Activated naive CD8-positive, alpha-beta T cell (primary cell): ENCODE measurements around the gene TMEM131.
A peak's percentile ranks its signal among the peaks of the same experiment; 100 is the strongest.
"Not testable (repeated sequence)": the region's sequence is repeated elsewhere in the genome, so short reads cannot be mapped to it uniquely, and the experiment has no call there.

Experiments
- H3K27ac Mint-ChIP-seq: one replicate; pipeline ENCODE4 v1.8.0; 2021; ENCODE audit warnings: mixed read lengths
- H3K27me3 Mint-ChIP-seq: one replicate; pipeline ENCODE4 v1.8.0; 2021; ENCODE audit warnings: mixed read lengths
- H3K36me3 Mint-ChIP-seq: one replicate; pipeline ENCODE4 v1.8.0; 2021; ENCODE audit warnings: mixed read lengths
- H3K4me1 Mint-ChIP-seq: one replicate; pipeline ENCODE4 v1.8.0; 2021; ENCODE audit warnings: low read depth, mixed read lengths
- H3K4me3 Mint-ChIP-seq: one replicate; pipeline ENCODE4 v1.8.0; 2021; ENCODE audit warnings: mild to moderate bottlenecking, mixed read lengths
- H3K9me3 Mint-ChIP-seq: one replicate; pipeline ENCODE4 v1.8.0; 2021; ENCODE audit warnings: low read depth, mixed read lengths

The TMEM131 gene

DNA sequence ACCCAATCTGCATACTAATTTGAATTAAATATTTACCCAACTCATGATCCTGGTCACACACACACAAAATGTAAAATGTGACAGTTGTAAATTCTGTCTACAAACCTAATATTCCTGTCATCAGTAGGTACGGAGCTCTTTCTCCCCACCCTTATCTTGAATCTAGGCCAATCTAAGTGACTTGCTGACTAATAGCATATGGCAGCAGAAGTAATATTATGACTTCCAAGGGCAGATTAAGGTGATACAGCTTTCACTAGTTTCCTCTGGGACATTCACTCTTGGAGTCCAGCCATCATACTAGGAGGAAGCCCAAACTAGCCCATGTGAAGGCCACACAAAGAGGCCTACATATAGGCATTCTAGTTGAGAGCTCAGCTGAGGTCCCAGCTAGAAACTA is 89.4 kb downstream of the TMEM131 start:
- H3K9me3 Mint-ChIP-seq = no peaks in the 10 kb centered on the region
- peaks cover 18% of the 10 kb centered on the region for H3K4me1 Mint-ChIP-seq
- no peak overlapping the region for H3K27ac Mint-ChIP-seq
- H3K4me3 Mint-ChIP-seq = no peak overlapping the region
- peaks cover 45% of the 10 kb centered on the region for H3K36me3 Mint-ChIP-seq
- H3K27me3 Mint-ChIP-seq = no peaks in the 10 kb centered on the region

DNA sequence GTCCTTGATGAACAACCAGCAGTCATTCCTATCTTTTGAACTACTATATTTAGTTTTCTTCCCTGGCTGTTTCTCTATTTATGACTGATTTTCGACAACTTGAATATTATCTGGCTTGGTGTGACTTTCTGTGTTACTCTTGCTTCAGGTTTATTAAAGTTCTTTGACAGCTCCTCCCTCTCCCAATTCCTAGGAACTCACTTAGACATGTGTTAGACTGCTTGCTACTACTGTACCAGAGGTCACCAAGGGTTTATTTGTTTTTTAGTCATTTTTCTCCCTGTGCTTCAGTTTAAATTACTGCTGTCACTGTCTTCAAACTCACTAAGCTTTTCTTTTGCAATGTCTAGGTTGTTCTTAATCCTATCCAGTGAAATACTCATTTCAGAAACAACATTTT is 90.5 kb downstream of the TMEM131 start:
- H3K9me3 Mint-ChIP-seq = no peaks in the 10 kb centered on the region
- H3K36me3 Mint-ChIP-seq = peaks cover 45% of the 10 kb centered on the region
- H3K4me1 Mint-ChIP-seq = peaks cover 9% of the 10 kb centered on the region
- no peak overlapping the region for H3K27ac Mint-ChIP-seq
- H3K4me3 Mint-ChIP-seq = no peak overlapping the region
- H3K27me3 Mint-ChIP-seq = no peaks in the 10 kb centered on the region

DNA sequence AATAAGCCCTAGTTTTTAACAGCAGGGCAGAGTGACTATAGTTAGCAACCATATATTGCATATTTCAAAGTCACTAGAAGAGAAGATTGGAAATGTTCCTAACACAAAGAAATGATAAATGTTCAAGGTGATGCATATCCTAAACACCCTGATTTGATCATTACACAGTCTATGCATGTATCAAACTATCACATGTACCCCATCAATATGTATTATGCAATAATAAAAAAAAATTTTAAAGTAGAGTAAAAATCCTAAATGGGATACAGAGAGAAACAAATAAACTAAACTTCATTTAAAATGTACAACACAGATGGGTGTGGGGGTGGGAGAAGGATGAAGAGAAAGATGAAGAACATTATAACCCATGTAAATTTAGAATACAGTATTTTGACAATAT is 93.9 kb downstream of the TMEM131 start:
- H3K4me3 Mint-ChIP-seq = no peak overlapping the region
- peaks cover 39% of the 10 kb centered on the region for H3K36me3 Mint-ChIP-seq
- H3K27ac Mint-ChIP-seq = no peak overlapping the region
- no peaks in the 10 kb centered on the region for H3K9me3 Mint-ChIP-seq
- H3K4me1 Mint-ChIP-seq = peaks cover 2% of the 10 kb centered on the region
- no peaks in the 10 kb centered on the region for H3K27me3 Mint-ChIP-seq

DNA sequence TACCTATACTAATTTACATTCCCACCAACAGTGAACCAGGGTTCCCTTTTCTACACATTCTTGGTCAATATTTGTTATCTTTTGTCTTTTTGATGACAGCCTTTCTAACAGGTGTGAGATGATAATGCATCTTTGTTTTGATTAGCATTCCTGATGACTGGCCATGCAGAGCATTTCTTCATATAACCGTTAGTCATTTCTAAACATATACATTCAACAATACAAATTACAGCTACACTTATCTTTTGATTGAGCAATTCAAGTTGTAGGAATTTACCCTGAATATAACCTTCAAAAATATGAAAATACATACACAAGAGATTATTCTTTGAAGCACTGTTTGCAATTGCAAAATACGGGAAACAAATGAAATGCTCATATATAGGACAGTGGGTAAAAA is 94.9 kb downstream of the TMEM131 start:
- Mint-ChIP-seq H3K4me1 (peaks cover 2% of the 10 kb centered on the region), H3K4me3 (no peak overlapping the region), H3K9me3 (peaks cover 3% of the 10 kb centered on the region), H3K27me3 (no peaks in the 10 kb centered on the region), H3K36me3 (peaks cover 41% of the 10 kb centered on the region), H3K27ac (no peak overlapping the region)

DNA sequence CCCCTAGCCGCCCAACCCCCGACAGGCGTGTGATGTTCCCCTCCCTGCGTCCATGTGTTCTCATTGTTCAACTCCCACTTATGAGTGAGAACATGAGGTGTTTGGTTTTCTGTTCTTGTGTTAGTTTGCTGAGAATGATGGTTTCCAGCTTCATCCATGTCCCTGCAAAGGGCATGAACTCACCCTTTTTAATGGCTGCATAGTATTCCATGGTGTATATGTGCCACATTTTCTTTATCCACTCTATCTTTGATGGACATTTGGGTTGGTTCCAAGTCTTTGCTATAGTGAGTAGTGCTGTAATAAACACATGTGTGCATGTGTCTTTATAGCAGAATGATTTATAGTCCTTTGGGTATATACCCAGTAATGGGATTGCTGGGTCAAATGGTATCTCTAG is 102.7 kb downstream of the TMEM131 start:
- not testable (repeated sequence) for H3K9me3 Mint-ChIP-seq, H3K27me3 Mint-ChIP-seq, H3K27ac Mint-ChIP-seq, H3K4me1 Mint-ChIP-seq, H3K4me3 Mint-ChIP-seq
- peaks cover 37% of the 10 kb centered on the region for H3K36me3 Mint-ChIP-seq

DNA sequence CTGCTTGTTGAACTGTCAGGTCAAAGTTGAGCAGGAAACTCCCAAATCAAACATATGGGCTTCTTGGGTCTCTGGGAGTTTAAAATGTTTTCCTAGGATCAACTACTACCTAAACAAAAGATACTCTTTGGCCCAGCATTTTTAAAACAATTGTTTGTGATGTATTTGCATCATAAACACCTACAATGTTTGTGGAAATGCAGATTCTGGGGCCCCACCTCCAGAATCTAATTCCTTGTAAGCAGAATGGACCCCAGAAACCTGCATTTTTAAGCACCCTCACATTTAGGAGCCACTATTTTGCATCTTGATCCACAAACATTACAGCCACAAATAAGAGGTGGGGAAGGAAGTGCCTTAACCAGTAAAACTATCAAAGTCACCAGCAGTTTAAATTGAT is 104.1 kb downstream of the TMEM131 start:
- H3K4me1 Mint-ChIP-seq = no peaks in the 10 kb centered on the region
- H3K4me3 Mint-ChIP-seq = no peak overlapping the region
- no peaks in the 10 kb centered on the region for H3K27me3 Mint-ChIP-seq
- peaks cover 43% of the 10 kb centered on the region for H3K36me3 Mint-ChIP-seq
- no peak overlapping the region for H3K27ac Mint-ChIP-seq
- H3K9me3 Mint-ChIP-seq = peaks cover 10% of the 10 kb centered on the region

DNA sequence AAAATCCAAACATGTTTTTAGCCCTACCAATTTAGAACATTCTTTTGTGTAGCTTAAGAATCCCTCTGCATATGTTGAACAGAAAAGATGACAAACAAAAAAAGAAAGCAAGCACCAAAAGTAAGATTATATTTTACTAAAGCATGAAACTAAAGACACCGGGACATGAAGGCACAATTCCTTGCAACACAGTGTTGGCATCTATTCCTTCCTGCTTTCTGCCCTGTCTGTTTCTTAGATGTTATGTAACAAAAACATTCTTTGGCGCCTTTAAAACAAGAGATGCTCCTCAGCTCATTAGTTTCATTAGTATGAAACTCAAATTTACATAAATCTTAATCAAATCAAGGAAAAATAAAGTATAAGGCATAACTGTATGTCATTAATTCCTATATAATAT is 106.6 kb downstream of the TMEM131 start:
- Mint-ChIP-seq H3K27me3 (no peaks in the 10 kb centered on the region), H3K9me3 (peaks cover 13% of the 10 kb centered on the region), H3K4me1 (peaks cover 1% of the 10 kb centered on the region), H3K4me3 (no peak overlapping the region), H3K36me3 (peaks cover 48% of the 10 kb centered on the region), H3K27ac (no peak overlapping the region)

DNA sequence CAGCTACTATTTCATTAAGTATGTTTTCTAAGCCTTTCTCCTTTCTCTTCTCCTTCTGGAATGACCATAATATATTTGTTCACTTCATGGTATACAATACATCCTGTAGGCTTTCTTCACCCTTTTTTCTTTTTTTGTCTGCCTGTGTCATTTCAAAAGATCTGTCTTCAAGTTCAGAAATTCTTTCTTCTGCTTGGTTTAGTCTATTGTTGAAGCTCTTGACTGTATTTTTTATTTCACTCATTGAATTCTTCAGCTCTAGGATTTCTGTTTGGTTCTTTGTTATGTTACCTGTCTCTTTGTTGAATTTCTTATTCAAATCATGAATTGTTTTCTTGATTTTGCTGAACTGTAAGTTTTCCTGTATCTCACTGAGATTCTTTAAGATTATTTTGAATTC is 109.9 kb downstream of the TMEM131 start:
- H3K36me3 Mint-ChIP-seq = peaks cover 55% of the 10 kb centered on the region
- H3K27me3 Mint-ChIP-seq = no peaks in the 10 kb centered on the region
- peaks cover 13% of the 10 kb centered on the region for H3K9me3 Mint-ChIP-seq
- peak overlapping the region; percentile 30 for H3K27ac Mint-ChIP-seq
- H3K4me1 Mint-ChIP-seq = peaks cover 1% of the 10 kb centered on the region
- H3K4me3 Mint-ChIP-seq = no peak overlapping the region

DNA sequence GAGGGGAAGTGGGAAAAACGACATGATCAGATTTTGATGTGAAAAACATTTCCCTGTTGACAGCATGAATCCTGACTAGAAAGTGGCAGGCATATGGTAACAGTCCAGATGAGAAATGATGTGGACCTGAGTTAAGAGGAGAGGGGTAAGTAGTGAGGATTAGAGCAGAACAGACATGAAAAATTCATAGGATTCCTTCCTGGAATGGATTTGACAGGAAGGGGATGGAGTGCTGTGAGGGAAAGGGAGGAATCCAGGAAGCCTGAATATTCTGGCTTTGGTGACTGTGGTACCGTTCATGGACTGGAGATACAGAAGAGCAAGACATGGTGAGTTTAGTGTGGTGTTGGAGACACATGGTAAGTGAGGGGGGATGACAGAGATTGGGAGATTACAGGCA is 115.4 kb downstream of the TMEM131 start:
- Mint-ChIP-seq H3K4me1 (peaks cover 27% of the 10 kb centered on the region), H3K27me3 (no peaks in the 10 kb centered on the region), H3K27ac (no peak overlapping the region), H3K9me3 (peaks cover 9% of the 10 kb centered on the region), H3K36me3 (peaks cover 43% of the 10 kb centered on the region), H3K4me3 (no peak overlapping the region)

DNA sequence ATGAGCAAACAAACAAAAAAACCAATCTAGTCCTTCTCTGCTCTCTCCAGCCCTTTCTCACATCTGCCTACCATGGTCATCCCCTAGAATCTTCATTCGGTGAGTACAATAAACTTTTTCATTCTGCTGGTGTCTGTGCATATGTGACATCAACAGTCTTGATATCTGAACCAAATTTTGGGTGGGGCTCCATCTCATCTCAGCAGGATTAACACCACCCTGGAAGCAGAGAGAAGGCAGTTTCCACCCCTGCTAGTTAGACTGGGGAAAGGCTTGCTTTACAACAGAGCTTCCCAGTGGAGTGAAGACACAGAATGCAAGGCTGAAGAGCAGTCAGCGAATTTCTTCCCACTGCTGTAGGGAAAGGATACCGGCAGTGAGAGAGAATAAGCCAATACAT is 116.9 kb downstream of the TMEM131 start:
- H3K27ac Mint-ChIP-seq = no peak overlapping the region
- peaks cover 36% of the 10 kb centered on the region for H3K4me1 Mint-ChIP-seq
- no peak overlapping the region for H3K4me3 Mint-ChIP-seq
- H3K27me3 Mint-ChIP-seq = no peaks in the 10 kb centered on the region
- peaks cover 33% of the 10 kb centered on the region for H3K36me3 Mint-ChIP-seq
- H3K9me3 Mint-ChIP-seq = peaks cover 9% of the 10 kb centered on the region

DNA sequence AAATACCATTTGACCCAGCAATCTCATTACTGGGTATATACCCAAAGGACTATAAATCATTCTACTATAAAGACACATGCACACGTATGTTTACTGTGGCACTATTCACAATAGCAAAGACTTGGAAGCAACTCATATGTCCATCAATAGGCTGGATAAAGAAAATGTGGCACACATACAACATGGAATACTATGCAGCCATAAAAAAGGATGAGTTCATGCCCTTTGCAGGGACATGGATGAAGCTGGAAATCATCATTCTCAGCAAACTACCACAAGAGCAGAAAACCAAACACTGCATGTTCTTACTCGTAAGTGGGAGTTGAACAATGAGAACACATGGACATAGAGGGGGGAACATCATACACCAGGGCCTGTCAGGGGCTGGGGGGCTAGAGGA is 117.4 kb downstream of the TMEM131 start:
- H3K27ac Mint-ChIP-seq, H3K27me3 Mint-ChIP-seq, H3K9me3 Mint-ChIP-seq, H3K4me3 Mint-ChIP-seq: not testable (repeated sequence)
- Mint-ChIP-seq H3K4me1 (peaks cover 38% of the 10 kb centered on the region), H3K36me3 (peaks cover 33% of the 10 kb centered on the region)

DNA sequence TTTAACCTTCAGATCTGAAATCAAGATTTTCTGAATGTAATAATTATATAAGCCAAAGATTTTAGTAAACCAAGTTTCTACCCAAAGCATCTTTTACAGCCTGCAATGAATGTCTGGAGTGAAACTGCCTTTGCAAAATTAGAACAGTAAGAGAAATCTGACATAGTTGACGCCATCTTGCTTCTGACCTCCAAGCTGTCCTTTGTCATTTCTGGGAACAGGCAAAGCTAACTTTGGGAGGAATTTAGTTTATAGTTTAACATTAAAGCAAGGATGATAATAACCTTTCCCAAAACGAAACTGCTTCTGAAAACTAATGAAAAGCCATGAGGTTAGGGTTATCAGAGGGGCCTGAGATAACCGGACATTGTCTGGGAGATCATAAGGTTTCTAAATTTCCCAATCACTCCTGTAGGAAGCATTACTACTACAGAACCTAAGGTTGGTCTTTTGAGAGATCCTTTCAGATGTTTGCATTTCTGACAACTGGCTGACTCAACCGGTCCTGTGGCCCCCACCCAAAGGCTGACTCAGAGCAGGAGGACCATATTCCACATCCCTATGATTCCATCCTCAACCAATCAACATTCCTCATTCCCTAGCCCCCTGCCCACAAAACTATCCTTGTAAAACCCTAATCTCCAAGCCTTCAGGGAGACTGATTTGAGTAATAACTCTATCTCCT is 124.5 kb downstream of the TMEM131 start:
- Mint-ChIP-seq H3K27ac (peak overlapping the region; percentile 36), H3K4me1 (peaks cover 54% of the 10 kb centered on the region), H3K27me3 (no peaks in the 10 kb centered on the region), H3K9me3 (no peaks in the 10 kb centered on the region), H3K36me3 (peaks cover 6% of the 10 kb centered on the region), H3K4me3 (no peak overlapping the region)

DNA sequence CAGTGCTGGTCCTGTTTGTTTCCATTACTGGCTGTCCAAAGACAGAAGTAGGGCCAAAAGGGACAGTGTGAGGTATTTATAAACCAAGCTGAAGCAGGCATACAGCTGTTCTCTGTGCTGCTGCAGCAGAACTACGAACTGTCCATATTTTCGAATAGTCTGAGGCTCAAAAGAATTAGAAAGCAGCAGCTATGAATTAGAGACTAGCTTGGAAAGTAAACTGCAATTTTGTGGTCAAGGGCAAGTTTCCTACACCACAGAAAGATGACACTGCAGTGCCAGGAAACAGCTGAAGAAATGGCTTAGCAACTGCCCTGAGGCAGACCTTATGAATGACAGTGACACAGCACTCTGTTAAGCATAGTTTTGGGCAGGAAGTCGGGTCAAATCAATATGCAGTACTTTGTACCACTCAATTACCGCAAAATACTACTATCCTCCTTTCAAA is 125.3 kb downstream of the TMEM131 start:
- Mint-ChIP-seq H3K27ac (peak overlapping the region; percentile 46), H3K4me3 (peak overlapping the region; percentile 56), H3K27me3 (no peaks in the 10 kb centered on the region), H3K4me1 (peaks cover 46% of the 10 kb centered on the region), H3K9me3 (no peaks in the 10 kb centered on the region), H3K36me3 (peaks cover 10% of the 10 kb centered on the region)

DNA sequence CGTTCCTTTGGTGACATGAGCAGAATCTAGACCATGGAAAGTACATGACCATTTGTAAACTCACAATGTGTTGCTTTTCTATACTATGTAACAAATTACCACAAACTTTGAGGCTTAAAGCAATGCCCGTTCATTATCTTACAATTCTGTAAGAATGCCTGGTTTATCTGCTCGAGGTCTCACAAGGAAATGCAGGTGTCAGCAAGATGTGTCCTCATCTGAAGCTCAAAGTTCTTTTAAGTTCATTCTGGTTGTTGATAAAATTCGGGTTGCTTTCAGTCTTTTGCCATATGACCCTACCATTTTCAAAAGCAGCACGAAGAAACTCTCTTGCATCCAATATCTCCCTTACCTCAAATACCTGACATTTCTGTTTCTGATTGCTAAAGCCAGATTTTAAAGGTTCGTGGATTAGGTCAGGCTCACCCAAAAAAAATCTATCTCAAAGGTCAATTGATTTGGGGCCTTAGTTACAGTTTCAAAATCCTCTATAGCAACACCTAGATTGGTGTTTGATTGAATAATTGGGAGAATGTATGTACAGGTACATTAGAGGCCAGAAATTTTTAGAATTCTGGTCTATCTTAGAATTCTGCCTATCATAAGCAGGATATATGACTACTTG is 125.9 kb downstream of the TMEM131 start:
- Mint-ChIP-seq H3K4me3 (no peak overlapping the region), H3K4me1 (peaks cover 42% of the 10 kb centered on the region), H3K27me3 (no peaks in the 10 kb centered on the region), H3K27ac (peak overlapping the region; percentile 5), H3K36me3 (peaks cover 14% of the 10 kb centered on the region), H3K9me3 (no peaks in the 10 kb centered on the region)

DNA sequence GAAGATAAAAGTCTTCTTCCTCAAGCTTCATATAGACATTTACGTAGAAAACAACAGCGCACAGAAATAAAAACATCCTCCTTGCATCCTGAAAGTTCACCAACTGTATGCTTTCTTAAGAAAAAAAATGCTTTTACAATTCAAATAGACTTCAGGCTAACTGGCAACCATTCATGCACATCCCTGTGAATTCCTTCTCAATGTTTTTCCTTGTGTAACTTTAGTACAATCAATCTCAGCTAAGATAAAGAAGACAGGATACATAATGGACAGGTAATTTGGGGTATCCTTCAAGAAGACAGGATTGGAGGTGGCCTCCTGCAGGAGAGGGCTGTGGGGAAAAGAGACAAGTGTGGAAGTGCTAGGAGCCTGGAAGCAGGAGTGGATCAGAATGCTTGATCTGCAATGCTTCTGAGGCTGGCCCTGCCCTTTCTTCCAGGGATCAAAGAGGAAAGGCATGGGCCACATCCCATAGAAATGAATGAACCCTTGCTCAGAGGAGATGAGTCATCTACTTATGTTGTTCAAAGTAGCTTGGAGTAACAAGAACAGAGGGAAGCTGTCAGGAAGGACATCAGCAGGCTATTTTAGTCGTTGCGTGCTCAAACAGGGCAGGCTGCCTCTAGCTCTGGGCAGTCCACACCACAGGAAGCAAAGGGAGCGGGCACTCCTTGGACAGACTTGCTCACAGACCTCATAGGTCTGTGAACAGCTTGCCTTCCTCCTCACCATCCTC is 126.6 kb downstream of the TMEM131 start:
- Mint-ChIP-seq H3K36me3 (peaks cover 18% of the 10 kb centered on the region), H3K4me1 (peaks cover 38% of the 10 kb centered on the region), H3K27me3 (no peaks in the 10 kb centered on the region), H3K9me3 (no peaks in the 10 kb centered on the region), H3K27ac (no peak overlapping the region), H3K4me3 (no peak overlapping the region)
